Measurements from ENCODE around the gene ZBTB34.

ZBTB34 gene

DNA sequence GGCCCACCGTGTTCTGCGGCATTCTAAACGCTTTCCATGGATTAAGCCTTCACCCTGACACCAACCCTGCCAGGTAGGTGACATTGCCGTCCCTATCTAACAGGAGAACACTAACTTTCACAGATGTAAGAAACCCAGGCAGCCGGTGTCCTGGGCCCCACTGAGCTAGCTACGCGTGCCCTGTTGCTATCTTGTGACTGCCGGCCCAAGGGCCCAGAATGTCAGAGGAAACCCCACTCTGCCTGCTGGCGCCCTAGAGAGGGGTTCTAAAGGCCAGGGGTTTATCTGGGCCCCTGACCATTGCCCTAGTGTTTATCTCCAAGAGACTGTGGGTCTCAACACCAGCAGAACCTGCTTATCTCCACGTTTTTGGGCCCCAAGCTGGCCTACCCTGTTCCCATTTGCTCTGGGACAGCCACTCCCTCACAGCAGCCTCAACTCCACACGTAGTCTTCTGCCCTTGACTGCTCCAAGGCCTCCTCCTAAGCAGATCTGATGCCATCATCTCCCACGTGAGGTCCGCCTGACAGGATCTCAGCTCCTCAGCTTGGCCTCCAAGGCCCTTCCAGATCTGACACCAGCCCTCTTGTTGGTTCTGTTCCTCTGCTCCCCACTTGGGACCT is 18.1 kb upstream of the ZBTB34 start:
- no peak overlapping the region for H3K27ac ChIP-seq (ENCODE audit: low read depth, low read length, poor library complexity, severe bottlenecking)
- H3K36me3 ChIP-seq (ENCODE audit: insufficient read depth, low read length), result no peaks in the 10 kb centered on the region; the same call in 1 of the 2 replicates
- no peak overlapping the region for H3K9ac ChIP-seq (ENCODE audit: low read length)
- no peaks in the 10 kb centered on the region for H3F3A ChIP-seq (ENCODE audit: insufficient read depth, low read length)
- no peak overlapping the region for H3K4me2 ChIP-seq (ENCODE audit: low read length)
- no peaks in the 10 kb centered on the region for H3K9me3 ChIP-seq (ENCODE audit: low read length)
- H3K4me3 ChIP-seq (ENCODE audit: low read depth, low read length, poor library complexity, severe bottlenecking), result no peak overlapping the region
- H3K4me1 ChIP-seq (ENCODE audit: insufficient read depth, low read length, severe bottlenecking), result no peaks in the 10 kb centered on the region
- H3K9me2 ChIP-seq (ENCODE audit: low read depth, low read length), result no peaks in the 10 kb centered on the region
- no peak overlapping the region for H2AFZ ChIP-seq (ENCODE audit: low read length)
- no peaks in the 10 kb centered on the region for H4K20me1 ChIP-seq (ENCODE audit: insufficient read depth, low read length)
- no peaks in the 10 kb centered on the region for H3K79me2 ChIP-seq (ENCODE audit: insufficient read depth, low read length)
- TF ChIP-seq EZH2 (IDR thresholded peaks at IDR 0.05; ENCODE audit: borderline replicate concordance, low read length) (no peak), CTCF (IDR thresholded peaks at IDR 0.05; ENCODE audit: low read length) (no peak)
- no peaks in the 10 kb centered on the region; the same call in 1 of the 2 replicates for H3K27me3 ChIP-seq (ENCODE audit: insufficient read depth, low read length)

GRCh38 chr9:126842977-126843799 is 17.3 kb upstream of the ZBTB34 start:
- TF ChIP-seq CTCF (IDR thresholded peaks at IDR 0.05; ENCODE audit: low read length), result no peak
- TF ChIP-seq EZH2 (IDR thresholded peaks at IDR 0.05; ENCODE audit: borderline replicate concordance, low read length), result no peak
- H3K27me3 ChIP-seq (ENCODE audit: insufficient read depth, low read length), result no peaks in the 10 kb centered on the region; the same call in 1 of the 2 replicates
- no peaks in the 10 kb centered on the region for H4K20me1 ChIP-seq (ENCODE audit: insufficient read depth, low read length)
- no peak overlapping the region for H3K4me3 ChIP-seq (ENCODE audit: low read depth, low read length, poor library complexity, severe bottlenecking)
- no peak overlapping the region for H3K4me2 ChIP-seq (ENCODE audit: low read length)
- H3K9me2 ChIP-seq (ENCODE audit: low read depth, low read length), result no peaks in the 10 kb centered on the region
- no peak overlapping the region for H3K9ac ChIP-seq (ENCODE audit: low read length)
- H3F3A ChIP-seq (ENCODE audit: insufficient read depth, low read length), result no peaks in the 10 kb centered on the region
- no peak overlapping the region for H2AFZ ChIP-seq (ENCODE audit: low read length)
- H3K27ac ChIP-seq (ENCODE audit: low read depth, low read length, poor library complexity, severe bottlenecking), result no peak overlapping the region
- H3K79me2 ChIP-seq (ENCODE audit: insufficient read depth, low read length), result no peaks in the 10 kb centered on the region
- no peaks in the 10 kb centered on the region for H3K4me1 ChIP-seq (ENCODE audit: insufficient read depth, low read length, severe bottlenecking)
- no peaks in the 10 kb centered on the region for H3K9me3 ChIP-seq (ENCODE audit: low read length)
- no peaks in the 10 kb centered on the region; the same call in 1 of the 2 replicates for H3K36me3 ChIP-seq (ENCODE audit: insufficient read depth, low read length)

DNA sequence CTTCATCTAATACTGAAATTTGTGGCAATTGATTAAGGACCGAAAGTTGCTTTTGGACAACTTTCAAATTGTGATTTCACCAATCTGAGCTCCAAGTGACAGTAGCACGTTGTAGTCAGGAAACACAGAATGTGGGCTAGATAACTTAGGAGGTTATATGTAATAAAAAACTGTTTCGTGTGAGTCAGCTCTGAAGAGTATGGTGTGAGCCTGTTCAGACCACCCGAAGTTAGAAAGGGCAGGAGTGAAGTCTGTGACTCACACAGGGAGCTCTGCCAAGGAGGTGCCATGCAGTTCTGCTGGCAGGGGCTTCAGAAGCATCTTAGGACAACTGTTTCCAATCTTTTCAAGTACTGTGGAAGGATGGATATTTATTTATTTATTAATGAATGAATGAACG is 16.4 kb upstream of the ZBTB34 start:
- Histone ChIP-seq H3K79me2 (ENCODE audit: insufficient read depth, low read length) (no peaks in the 10 kb centered on the region), H3K4me3 (ENCODE audit: low read depth, low read length, poor library complexity, severe bottlenecking) (no peak overlapping the region), H3K9me3 (ENCODE audit: low read length) (no peaks in the 10 kb centered on the region), H3K9me2 (ENCODE audit: low read depth, low read length) (no peaks in the 10 kb centered on the region), H3K36me3 (ENCODE audit: insufficient read depth, low read length) (no peaks in the 10 kb centered on the region; the same call in 1 of the 2 replicates), H2AFZ (ENCODE audit: low read length) (no peak overlapping the region), H3K4me1 (ENCODE audit: insufficient read depth, low read length, severe bottlenecking) (no peaks in the 10 kb centered on the region), H3K27ac (ENCODE audit: low read depth, low read length, poor library complexity, severe bottlenecking) (no peak overlapping the region), H3K4me2 (ENCODE audit: low read length) (no peak overlapping the region), H3K27me3 (ENCODE audit: insufficient read depth, low read length) (no peaks in the 10 kb centered on the region; the same call in 1 of the 2 replicates), H4K20me1 (ENCODE audit: insufficient read depth, low read length) (no peaks in the 10 kb centered on the region), H3F3A (ENCODE audit: insufficient read depth, low read length) (no peaks in the 10 kb centered on the region), H3K9ac (ENCODE audit: low read length) (no peak overlapping the region)
- TF ChIP-seq CTCF (IDR thresholded peaks at IDR 0.05; ENCODE audit: low read length) (no peak), EZH2 (IDR thresholded peaks at IDR 0.05; ENCODE audit: borderline replicate concordance, low read length) (no peak)
